NCI-H345 (cell line): ENCODE measurements around the gene TUBG1.
A peak's percentile ranks its signal among the peaks of the same experiment; 100 is the strongest.

Experiments
- DNase-seq: peaks from one replicate; lab custom pipeline; 2025; lab: John Stamatoyannopoulos, UW

TUBG1 gene

GRCh38 chr17:42609182-42609813 lies at the start of gene TUBG1, which contains the start of gene RETREG3:
Gene TUBG1 (plus strand): TSS chr17:42609683. CDS start chr17:42609738, 55 bp downstream.
Gene RETREG3 (minus strand): TSS chr17:42609374. CDS start chr17:42609324, 50 bp downstream.
- peak; percentile 99 for DNase-seq

GRCh38 chr17:42560246-42560645 lies 49.2 kb upstream of the TUBG1 start:
- no peak for DNase-seq

GRCh38 chr17:42561897-42562387 lies 47.5 kb upstream of the TUBG1 start, which contains the start of gene COASY:
Gene COASY (plus strand): TSS chr17:42562148. CDS start chr17:42562623, 475 bp downstream.
- peak; percentile 99 for DNase-seq

GRCh38 chr17:42562388-42563142 lies 46.9 kb upstream of the TUBG1 start:
- DNase-seq = no peak

GRCh38 chr17:42563143-42563509 lies 46.4 kb upstream of the TUBG1 start:
- DNase-seq = no peak

GRCh38 chr17:42563543-42563942 lies 45.9 kb upstream of the TUBG1 start:
- peak; percentile 30 for DNase-seq

GRCh38 chr17:42563950-42564349 lies 45.5 kb upstream of the TUBG1 start:
- no peak for DNase-seq

- DNase-seq = no peak
These were observed 44.5 kb upstream of the TUBG1 start for GRCh38 chr17:42564815-42565522.

- DNase-seq = no peak
These were observed 43.8 kb upstream of the TUBG1 start for GRCh38 chr17:42565523-42566214.

- no peak for DNase-seq
These were observed 43.1 kb upstream of the TUBG1 start for GRCh38 chr17:42566215-42566882.

- peak; percentile 95 for DNase-seq
These were observed 42.5 kb upstream of the TUBG1 start, which contains the start of gene MLX for GRCh38 chr17:42566883-42567573. Gene MLX (plus strand): TSS chr17:42567100. CDS start chr17:42567125, 25 bp downstream.

- DNase-seq = no peak
These were observed 41.0 kb upstream of the TUBG1 start for GRCh38 chr17:42568341-42569111.

- DNase-seq = no peak
These were observed 37.9 kb upstream of the TUBG1 start for GRCh38 chr17:42571435-42572225.

- DNase-seq = no peak
These were observed 36.4 kb upstream of the TUBG1 start for GRCh38 chr17:42573095-42573494.

GRCh38 chr17:42574463-42574862 lies 35.0 kb upstream of the TUBG1 start:
- DNase-seq = no peak

- no peak for DNase-seq
These were observed 32.3 kb upstream of the TUBG1 start for GRCh38 chr17:42577140-42577531.

GRCh38 chr17:42577532-42578281 lies 31.8 kb upstream of the TUBG1 start, which contains the start of gene PSMC3IP:
Gene PSMC3IP (minus strand): TSS chr17:42577729. CDS start chr17:42577686, 43 bp downstream.
- DNase-seq = peak; percentile 93

- peak; percentile 76 for DNase-seq
These were observed 31.1 kb upstream of the TUBG1 start for GRCh38 chr17:42578282-42578869.
